GM10248 (cell line): ENCODE measurements around the gene DMTF1.

ENCODE experiments used
- CTCF ChIA-PET: fragments of 300-600 bp; sonication (Branson Sonifier 250); formaldehyde crosslinking; extraction: SDS; loops from one replicate; lab custom pipeline; 2021; ENCODE audit warnings: antibody characterized with exemption; lab: Yijun Ruan, JAX
- POLR2A ChIA-PET: fragments of 350-650 bp; sonication (Branson Sonifier 250); formaldehyde crosslinking; extraction: SDS; loops from one replicate; lab custom pipeline; 2020; ENCODE audit warnings: antibody characterized with exemption; lab: Yijun Ruan, JAX
- DNase-seq: peaks from one replicate; pipeline ENCODE4 v3.0.0; 2012; ENCODE audit errors: extremely low spot score
- CTCF ChIP-seq: IDR thresholded peaks from 2 replicates; pipeline ENCODE4 v1.5.1; 2012; ENCODE audit warnings: mild to moderate bottlenecking, low read depth; ENCODE audit errors: extremely low read depth, missing control alignments, control extremely low read depth

Gene DMTF1

GRCh38 chr7:87215046-87215445 lies 62.8 kb downstream of the DMTF1 start:
- no peak for DNase-seq
- ChIA-PET POLR2A (no interaction called here), CTCF (interaction anchor here (1.2 to 1.3 kb wide), 2 partner anchors 21 to 39 kb away, joined by 3 to 4 read pairs; no protein-coding TSS in a partner anchor)
- TF ChIP-seq CTCF, result no peak

- POLR2A ChIA-PET, result interaction anchor here (0.7 to 2.7 kb wide), 4 partner anchors 16 to 801 kb away, joined by 3 to 15 read pairs (median 4); partner anchors contain the start of gene DMTF1
These were observed 64.7 kb downstream of the DMTF1 start for GRCh38 chr7:87216701-87217508.

DNA sequence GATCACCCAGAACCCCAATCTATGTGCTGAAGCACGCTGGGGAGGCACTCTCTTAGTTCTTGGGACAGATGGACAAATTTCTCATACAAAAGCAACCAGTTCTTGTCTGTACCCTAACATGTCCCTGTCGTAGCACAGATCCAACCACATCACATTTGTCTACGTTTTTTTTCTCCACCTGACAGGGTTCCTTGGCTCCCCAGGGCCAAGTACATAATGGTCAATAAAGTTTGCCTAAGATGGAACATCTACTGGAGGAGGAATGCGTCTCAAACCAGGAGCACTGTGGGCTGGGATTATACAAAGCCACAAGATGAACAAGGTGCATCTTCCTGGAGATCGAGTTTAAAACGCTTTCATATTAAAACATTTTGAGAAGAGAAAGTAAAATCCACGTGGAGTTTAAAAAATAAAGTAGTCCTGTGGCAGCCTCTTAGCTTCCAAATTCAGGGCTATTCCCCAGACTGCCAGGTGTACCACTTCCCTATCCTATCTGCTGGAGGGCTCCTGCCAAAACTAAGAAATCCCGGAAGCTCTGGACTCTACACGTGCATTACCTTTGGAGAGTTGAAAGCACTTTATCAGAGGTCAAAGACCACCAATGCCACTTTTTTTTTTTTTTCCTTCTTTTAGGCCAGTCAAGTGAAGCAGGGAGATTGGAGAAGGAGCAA lies 65.9 kb downstream of the DMTF1 start:
- DNase-seq, result no peak
- no peak for TF ChIP-seq CTCF
- ChIA-PET CTCF (interaction anchor here (1.2 to 2.7 kb wide), 10 partner anchors 10 to 269 kb away, joined by 3 to 9 read pairs (median 6); partner anchors contain the start of gene DMTF1), POLR2A (interaction anchor here (0.7 to 2.7 kb wide), 5 partner anchors 17 to 190 kb away, joined by 3 to 15 read pairs (median 4); partner anchors contain the start of gene DMTF1)

More at GRCh38 chr7:87216701-87217508, 64.7 kb downstream of the DMTF1 start:
- no peak for TF ChIP-seq CTCF
- DNase-seq, result peak; percentile 58
- CTCF ChIA-PET, result interaction anchor here (1.0 to 1.8 kb wide), 9 partner anchors 13 to 68 kb away, joined by 3 to 9 read pairs (median 6); partner anchors contain the start of gene DMTF1

GRCh38 chr7:87218796-87219544 lies 66.7 kb downstream of the DMTF1 start:
- no peak for TF ChIP-seq CTCF
- peak; percentile 31 for DNase-seq
- ChIA-PET POLR2A (interaction anchor here (0.8 to 2.1 kb wide), 3 partner anchors 16 to 191 kb away, joined by 3 to 8 read pairs (median 3); partner anchors contain the start of gene DMTF1), CTCF (interaction anchor here (0.6 to 2.7 kb wide), 10 partner anchors 11 to 303 kb away, joined by 3 to 7 read pairs (median 3); no protein-coding TSS in a partner anchor)

GRCh38 chr7:87219545-87220025 lies 67.3 kb downstream of the DMTF1 start, which contains the start of gene TMEM243:
Gene TMEM243 (minus strand): TSS chr7:87219732. CDS start chr7:87219503, 229 bp downstream.
- ChIA-PET CTCF (interaction anchor here (0.6 to 2.7 kb wide), 10 partner anchors 11 to 304 kb away, joined by 3 to 7 read pairs (median 4); no protein-coding TSS in a partner anchor), POLR2A (interaction anchor here (0.8 to 2.1 kb wide), 3 partner anchors 17 to 192 kb away, joined by 3 to 8 read pairs (median 3); partner anchors contain the start of gene DMTF1)
- peak; percentile 89 for DNase-seq
- TF ChIP-seq CTCF, result no peak
